ENCODE data around the gene TCEAL5.
"Not testable (repeated sequence)": the region's sequence is repeated elsewhere in the genome, so short reads cannot be mapped to it uniquely, and the experiment has no call there.

The TCEAL5 gene, protein sequence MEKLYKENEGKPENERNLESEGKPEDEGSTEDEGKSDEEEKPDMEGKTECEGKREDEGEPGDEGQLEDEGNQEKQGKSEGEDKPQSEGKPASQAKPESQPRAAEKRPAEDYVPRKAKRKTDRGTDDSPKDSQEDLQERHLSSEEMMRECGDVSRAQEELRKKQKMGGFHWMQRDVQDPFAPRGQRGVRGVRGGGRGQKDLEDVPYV

GRCh38 chrX:103276581-103277002 lies at the start of gene TCEAL5:
TCEAL5 (minus strand) TSS chrX:103276750; CDS start chrX:103274563, 2,187 bp downstream.
- DNase-seq (ENCODE audit: extremely low read depth in 1 of 2, low read depth in 1 of 2): no peak

DNA sequence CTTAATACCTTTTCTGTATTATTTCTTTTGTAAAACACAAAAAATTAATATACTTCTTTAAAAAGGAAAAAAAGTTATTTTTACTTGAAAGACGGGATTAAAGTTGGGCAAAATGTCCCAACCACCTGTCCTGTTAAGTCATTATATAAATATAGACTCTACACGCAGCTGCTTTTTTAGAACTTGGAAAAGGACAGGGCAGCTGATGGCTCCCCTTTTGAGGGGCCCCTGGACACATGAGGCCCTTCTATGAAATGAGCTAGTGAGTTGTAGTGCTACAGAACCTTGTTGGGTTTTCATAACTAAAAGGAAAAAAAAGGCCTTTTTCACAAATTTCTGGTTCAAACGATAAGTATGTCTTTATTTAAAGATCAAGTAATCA lies 34.8 kb upstream of the TCEAL5 start:
- DNase-seq (ENCODE audit: extremely low read depth in 1 of 2, low read depth in 1 of 2): no peak

DNA sequence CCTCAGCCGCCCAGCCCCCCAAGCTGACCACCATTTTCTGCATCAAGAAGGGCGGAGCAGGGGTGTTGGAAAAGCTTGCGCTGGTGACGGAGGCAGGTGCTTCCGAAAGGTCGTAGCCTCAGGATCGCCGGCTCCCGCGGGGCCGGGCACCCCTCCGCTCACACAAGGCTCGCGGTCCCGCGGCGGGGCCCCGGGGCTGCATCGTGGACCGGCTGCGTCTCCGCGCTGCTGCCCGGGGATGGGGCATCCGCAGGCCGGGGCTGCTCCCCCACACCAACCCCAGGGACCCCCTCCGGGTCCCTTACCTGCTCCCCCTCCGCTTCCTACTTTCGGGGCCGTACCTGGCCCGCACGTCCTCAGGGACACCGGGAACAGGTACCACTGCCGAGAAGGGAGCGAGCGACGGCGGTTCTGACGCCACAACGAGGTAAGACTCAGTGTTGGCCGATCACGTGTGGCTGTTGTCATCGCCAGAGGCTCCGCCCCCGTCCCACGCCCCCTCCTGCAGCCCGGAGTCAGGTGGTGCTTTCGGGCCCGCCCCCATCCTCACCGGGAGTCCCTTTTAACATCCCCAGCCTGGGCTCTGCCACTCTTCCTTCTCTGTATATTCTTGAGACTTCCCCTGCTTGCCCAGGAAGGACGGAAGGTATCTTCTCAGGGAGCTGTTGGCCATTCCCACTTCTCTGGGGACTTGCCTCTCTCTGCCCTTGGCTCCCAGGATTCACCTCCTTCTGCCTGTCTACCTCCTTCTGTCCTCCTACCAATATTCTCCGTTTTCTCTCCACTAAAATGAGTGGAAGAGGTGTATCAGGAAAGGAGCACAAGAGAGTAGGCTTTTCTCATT lies 34.2 kb upstream of the TCEAL5 start, which contains the start of gene BEX2:
Gene BEX2, minus strand, starts transcription at position 436 of the 844 bp plus-strand sequence. CDS start 1,014 bp downstream, outside the sequence.
- peak; percentile 59 to 71 for DNase-seq (ENCODE audit: extremely low read depth in 1 of 2, low read depth in 1 of 2)

- DNase-seq (ENCODE audit: extremely low read depth in 1 of 2, low read depth in 1 of 2): no peak
Observed at GRCh38 chrX:103309860-103310554, 33.5 kb upstream of the TCEAL5 start.

DNA sequence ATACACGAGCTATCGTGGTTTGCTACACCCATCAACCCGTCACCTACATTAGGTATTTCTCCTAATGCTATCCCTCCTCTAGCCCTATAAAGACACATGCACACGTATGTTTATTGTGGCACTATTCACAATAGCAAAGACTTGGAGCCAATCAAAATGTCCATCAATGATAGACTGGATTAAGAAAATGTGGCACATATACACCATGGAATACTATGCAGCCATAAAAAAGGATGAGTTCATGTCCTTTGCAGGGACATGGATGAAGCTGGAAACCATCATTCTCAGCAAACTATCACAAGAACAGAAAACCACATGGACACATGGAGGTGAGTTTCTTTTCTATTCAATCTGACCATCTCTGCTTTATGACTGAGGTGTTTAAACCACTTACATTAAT lies 29.1 kb upstream of the TCEAL5 start:
- DNase-seq (ENCODE audit: extremely low read depth in 1 of 2, low read depth in 1 of 2): not testable (repeated sequence)

GRCh38 chrX:103304705-103305104 lies 28.2 kb upstream of the TCEAL5 start:
- no peak for DNase-seq (ENCODE audit: extremely low read depth in 1 of 2, low read depth in 1 of 2)

DNA sequence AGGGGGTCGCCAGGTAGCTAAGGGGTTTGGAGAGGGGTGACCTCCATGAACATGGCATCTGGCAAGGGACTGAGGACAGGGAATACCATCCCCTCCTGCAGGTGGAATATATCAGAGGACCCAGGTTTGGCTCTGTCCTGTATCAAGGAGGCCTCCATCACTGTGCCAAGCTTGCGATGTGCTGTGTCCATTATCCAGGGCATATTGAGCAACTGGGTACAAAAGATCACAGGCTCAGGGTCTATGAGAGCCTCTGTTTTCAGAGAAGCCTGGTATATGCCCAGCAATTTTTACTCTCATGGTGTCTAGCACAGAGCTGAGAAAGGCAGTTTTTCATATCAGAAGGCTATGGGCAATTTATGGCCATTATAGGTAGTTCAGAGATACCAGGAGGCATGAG lies 16.6 kb upstream of the TCEAL5 start:
- no peak for DNase-seq (ENCODE audit: extremely low read depth in 1 of 2, low read depth in 1 of 2)

- no peak for DNase-seq (ENCODE audit: extremely low read depth in 1 of 2, low read depth in 1 of 2)
Observed at GRCh38 chrX:103279624-103280023, 3.1 kb upstream of the TCEAL5 start.

DNA sequence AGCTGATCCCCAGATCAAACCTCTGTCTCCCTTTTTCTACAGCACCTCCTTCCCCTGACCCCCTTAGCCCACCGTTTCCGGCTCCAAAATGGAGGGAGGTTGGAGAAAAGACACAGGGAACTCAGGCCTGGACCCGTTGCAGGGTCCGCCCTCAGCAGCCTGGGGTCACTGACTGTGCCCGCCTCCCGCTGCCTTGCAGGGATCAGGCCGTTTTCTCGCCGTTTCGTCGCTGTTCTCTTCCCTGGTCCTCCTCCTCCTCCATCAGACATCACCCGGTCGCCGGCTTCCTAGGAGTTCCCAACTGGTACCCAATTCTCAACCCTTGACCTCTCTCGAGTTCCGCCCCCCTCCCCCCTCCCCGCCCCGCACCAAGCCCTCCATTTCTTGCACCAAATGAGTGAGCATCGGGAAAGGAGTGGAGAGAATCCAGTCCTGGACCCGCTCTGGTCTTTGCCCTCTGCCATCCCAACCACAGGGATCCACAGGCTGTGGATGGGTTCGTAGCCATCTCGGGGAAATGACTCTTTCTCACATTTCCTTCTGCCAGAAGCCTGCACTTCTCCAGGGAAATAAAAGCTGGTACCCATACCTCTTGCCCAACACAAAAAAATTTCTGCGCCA lies 493 bp downstream of the TCEAL5 start:
- DNase-seq (ENCODE audit: extremely low read depth in 1 of 2, low read depth in 1 of 2): no peak

DNA sequence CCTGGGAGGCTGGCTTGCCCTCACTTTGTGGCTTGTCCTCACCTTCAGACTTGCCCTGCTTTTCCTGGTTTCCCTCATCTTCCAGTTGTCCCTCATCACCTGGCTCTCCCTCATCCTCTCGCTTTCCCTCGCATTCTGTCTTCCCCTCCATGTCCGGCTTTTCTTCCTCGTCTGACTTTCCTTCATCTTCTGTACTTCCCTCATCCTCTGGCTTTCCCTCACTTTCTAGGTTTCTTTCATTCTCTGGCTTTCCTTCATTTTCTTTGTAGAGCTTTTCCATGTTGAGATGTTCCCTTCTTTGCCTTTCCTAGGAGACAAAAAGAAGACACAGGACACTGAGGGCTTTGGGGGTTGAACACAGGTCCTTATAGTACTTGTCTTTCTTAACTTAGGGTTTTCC lies 2.3 kb downstream of the TCEAL5 start:
- DNase-seq (ENCODE audit: extremely low read depth in 1 of 2, low read depth in 1 of 2): no peak

DNA sequence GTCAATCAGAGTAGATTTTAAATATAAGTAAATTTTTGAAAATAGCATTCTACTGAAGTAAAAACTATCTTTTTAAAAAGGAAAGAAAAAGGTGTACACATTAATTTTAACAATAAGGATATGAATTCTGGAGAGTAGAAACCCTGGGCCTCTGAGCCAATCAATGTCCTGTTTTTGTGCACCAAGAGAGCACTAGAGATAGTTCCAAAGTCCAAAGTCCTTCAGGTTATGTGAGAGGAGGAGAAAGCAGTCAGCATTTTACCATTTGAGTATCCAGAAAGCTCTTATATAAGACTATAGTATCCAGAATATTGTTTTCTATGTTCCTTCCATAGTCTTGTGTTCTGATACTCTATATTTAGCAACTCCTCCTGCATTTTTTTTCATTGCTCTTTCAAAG lies 18.3 kb downstream of the TCEAL5 start:
- no peak for DNase-seq (ENCODE audit: extremely low read depth in 1 of 2, low read depth in 1 of 2)

DNA sequence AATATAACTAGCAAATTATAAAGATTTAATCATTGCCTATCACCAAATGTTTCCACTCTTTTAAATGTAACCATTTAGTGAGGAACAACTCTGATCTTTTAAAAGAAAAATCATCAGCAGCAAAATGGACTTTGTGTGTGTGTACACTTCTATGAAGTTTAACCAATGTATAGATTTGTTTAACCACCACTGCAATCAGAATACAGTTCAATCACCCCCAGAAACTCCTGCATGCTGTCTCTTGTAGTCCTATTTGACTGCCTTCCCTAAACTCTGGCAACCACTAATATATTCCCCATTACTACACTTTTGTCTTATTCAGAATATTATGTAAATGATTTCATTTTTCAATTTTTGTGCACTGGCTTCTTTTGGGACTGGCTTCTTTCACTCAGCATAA lies 19.9 kb downstream of the TCEAL5 start:
- DNase-seq (ENCODE audit: extremely low read depth in 1 of 2, low read depth in 1 of 2): no peak

DNA sequence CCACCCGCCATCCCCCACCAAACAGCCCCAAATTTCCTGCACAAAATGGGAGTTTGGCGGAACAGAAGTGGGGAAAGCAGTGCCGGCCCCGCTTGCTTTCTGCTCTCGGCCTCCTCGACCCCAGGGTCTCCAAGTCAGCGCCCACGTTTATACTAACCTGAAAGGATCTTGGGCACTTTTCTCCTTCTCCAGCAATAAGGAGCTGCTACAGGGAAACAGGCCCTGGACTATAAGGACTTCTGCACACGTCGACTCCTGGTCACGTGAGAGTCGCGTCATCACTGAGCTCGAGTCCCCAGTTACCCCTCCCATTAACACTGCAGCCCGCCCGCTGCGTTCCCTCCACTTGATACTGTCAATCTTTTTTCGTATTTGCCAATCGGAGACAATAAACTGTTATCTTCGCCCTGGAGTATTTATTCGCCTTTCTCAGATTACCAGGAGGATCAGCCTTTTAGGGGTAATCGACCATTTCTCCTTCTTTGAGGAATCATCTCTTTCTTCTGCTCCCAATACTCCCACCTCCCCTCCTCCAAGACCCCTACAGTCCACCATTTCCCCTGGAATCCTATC lies 21.5 kb downstream of the TCEAL5 start, which contains the start of gene TCEAL8:
Gene TCEAL8, minus strand, starts transcription at position 235 of the 573 bp plus-strand sequence. CDS start 1,176 bp downstream, outside the sequence.
- peak; percentile 14 to 56 for DNase-seq (ENCODE audit: extremely low read depth in 1 of 2, low read depth in 1 of 2)

GRCh38 chrX:103254171-103254824 lies 22.3 kb downstream of the TCEAL5 start:
- DNase-seq (ENCODE audit: extremely low read depth in 1 of 2, low read depth in 1 of 2): peak; percentile 6 to 28

DNA sequence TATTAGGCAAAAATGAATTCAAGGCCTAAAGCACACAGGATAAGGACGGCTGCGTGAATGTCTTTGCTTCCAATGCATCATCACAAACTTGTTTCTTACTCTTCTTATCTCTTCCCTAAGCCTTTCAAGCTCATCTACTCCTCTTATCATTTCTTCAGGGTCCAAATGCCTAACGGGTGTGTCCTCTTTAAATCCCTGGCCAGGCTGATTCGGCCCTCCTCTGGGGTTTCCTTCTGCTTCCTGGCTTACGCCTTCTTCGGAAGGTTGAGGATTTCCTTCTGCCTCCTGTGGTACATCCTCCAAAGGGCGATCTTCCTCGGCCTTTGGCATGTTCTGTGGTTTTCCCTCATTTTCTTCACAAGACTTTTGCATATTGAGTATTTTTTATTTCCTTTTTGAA lies 22.9 kb downstream of the TCEAL5 start:
- DNase-seq (ENCODE audit: extremely low read depth in 1 of 2, low read depth in 1 of 2): no peak

- no peak for DNase-seq (ENCODE audit: extremely low read depth in 1 of 2, low read depth in 1 of 2)
Observed at GRCh38 chrX:103250977-103251376, 25.6 kb downstream of the TCEAL5 start.

DNA sequence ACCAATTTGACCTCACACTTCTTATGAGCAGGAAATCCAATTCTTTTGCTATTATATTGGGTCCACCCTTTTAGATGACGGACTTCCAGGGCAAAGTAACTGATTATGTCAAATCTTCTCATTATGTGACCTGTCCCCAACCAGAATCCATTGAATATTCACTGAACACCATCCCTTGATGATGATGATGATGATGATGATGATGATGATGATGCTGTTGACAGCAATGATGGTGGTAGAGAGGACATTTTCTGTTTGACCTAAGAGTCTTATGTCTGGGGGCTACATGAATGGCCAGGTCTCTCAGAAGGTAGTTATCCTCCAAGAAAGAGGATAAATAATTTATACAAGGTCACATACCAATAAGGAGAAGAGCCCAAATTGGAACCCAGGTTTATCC lies 26.7 kb downstream of the TCEAL5 start:
- DNase-seq (ENCODE audit: extremely low read depth in 1 of 2, low read depth in 1 of 2): no peak

- no peak for DNase-seq (ENCODE audit: extremely low read depth in 1 of 2, low read depth in 1 of 2)
Observed at GRCh38 chrX:103248553-103248952, 28.0 kb downstream of the TCEAL5 start.

GRCh38 chrX:103240155-103240554 lies 36.4 kb downstream of the TCEAL5 start:
- no peak for DNase-seq (ENCODE audit: extremely low read depth in 1 of 2, low read depth in 1 of 2)

DNA sequence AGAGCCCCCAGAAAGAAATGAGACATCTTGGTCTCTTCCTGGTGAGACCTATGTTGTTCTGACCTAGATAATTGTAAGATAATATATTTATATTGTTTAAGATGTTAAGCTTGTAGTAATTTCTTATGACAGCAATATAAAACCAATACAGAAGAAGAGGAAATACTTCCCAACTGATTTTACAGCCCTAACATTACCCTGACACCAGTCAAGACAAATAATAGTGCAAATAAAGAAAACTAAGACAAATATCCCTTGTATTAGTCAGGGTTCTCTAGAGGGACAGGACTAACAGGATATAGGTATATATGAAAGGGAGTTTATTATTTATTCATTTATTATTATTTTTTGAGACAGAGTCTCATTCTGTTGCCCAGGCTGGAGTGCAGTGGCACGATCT lies 40.3 kb downstream of the TCEAL5 start:
- no peak for DNase-seq (ENCODE audit: extremely low read depth in 1 of 2, low read depth in 1 of 2)

All from stimulated activated CD8-positive, alpha-beta memory T cell treated with anti-CD3 and anti-CD28 coated beads, Interleukin-7, amount 100 ng/mL, for 48 hours (primary cell).